ENCODE results near the gene JAZF1. TPM values are rescaled to one million over a fixed set of nuclear protein-coding genes. Genes with fewer than 3 reads are reported as not detected.

The JAZF1 gene
- total RNA-seq, 1 experiment from 2014 or later, result 9.1 TPM

DNA sequence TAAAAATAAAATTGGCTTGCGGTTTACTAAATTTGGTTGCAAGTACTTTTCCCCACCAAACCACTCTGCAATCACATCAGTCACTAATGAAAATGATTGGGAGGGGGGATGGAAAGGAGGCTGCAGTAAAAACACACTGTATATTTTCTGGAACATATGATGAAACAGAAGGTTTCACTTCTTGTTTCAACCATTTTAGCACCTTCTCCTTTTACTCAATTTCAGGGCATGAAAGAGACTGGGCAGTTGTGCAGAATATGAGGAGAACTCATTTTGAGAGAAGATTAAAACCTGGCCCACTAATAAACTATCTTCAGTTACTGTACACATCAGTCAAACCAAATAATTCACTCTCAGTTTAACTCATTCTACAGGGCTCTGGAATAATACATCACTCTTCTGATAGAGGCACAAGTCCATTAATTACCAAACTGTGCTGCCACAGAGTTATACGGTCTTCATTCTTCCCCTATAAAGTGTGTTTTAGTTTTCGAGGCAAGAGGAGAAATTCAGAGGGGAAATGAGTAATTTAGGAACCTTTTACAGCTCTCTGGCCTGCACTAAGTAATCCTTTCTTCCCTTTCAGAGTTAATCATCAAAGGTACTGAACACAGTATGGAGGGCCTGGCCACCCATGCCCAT lies 25.5 kb downstream of the JAZF1 start:
- Histone ChIP-seq H2BK120ac (ENCODE audit: low read depth, low read length, poor library complexity, severe bottlenecking) (no peak overlapping the region), H3K79me2 (ENCODE audit: insufficient read depth, low read length) (no peaks in the 10 kb centered on the region), H4K91ac (ENCODE audit: insufficient read length, low read depth, low read length) (no peak overlapping the region), H3K27me3 (ENCODE audit: insufficient read depth, low read length) (no peaks in the 10 kb centered on the region), H3K9me3 (ENCODE audit: control insufficient read depth, low read depth, low read length) (no peaks in the 10 kb centered on the region), H2BK15ac (ENCODE audit: low read depth, low read length) (no peak overlapping the region), H3K23me2 (ENCODE audit: insufficient read length, low read depth, low read length, poor library complexity, severe bottlenecking) (no peaks in the 10 kb centered on the region), H2BK20ac (ENCODE audit: low read depth, low read length, poor library complexity, severe bottlenecking) (no peak overlapping the region), H3K4ac (ENCODE audit: low read depth, low read length) (no peak overlapping the region), H2AK5ac (ENCODE audit: insufficient read length, low read length) (no peak overlapping the region), H2BK12ac (ENCODE audit: insufficient read length, low read depth, low read length) (no peak overlapping the region), H4K5ac (ENCODE audit: insufficient read length, low read depth, low read length) (no peak overlapping the region), H3K4me1 (ENCODE audit: insufficient read depth, low read length) (no peaks in the 10 kb centered on the region; the same call in 1 of the 2 replicates), H3K14ac (ENCODE audit: insufficient read depth, low read length) (no peak overlapping the region), H3K23ac (ENCODE audit: insufficient read length, low read depth, low read length) (no peak overlapping the region), H4K8ac (replicated peaks; ENCODE audit: insufficient read length, low read depth, low read length) (no peak overlapping the region), H3K27ac (ENCODE audit: insufficient read length, low read depth, low read length) (no peak overlapping the region), H3K18ac (ENCODE audit: insufficient read length, low read depth, low read length) (no peak overlapping the region), H3K9ac (ENCODE audit: extremely low read depth, insufficient read length, low read length) (no peak overlapping the region), H3K79me1 (ENCODE audit: insufficient read depth, low read depth, low read length, poor library complexity, severe bottlenecking) (no peaks in the 10 kb centered on the region), H4K20me1 (ENCODE audit: control insufficient read depth, insufficient read depth, insufficient read length) (no peaks in the 10 kb centered on the region), H2BK5ac (ENCODE audit: insufficient read length, low read length) (no peak overlapping the region), H2AFZ (ENCODE audit: low read length) (no peak overlapping the region), H3K4me2 (ENCODE audit: insufficient read depth, insufficient read length, low read length) (no peak overlapping the region), H3T11ph (ENCODE audit: low read length) (no peak overlapping the region), H3K56ac (ENCODE audit: insufficient read length, low read depth, low read length) (no peak overlapping the region)
- Mint-ChIP-seq H3K9me3 (no peaks in the 10 kb centered on the region; a peak in 1 of 5 replicates), H3K27me3 (ENCODE audit: low read depth) (no peaks in the 10 kb centered on the region), H3K4me1 (peaks cover 6 to 12% of the 10 kb centered on the region in 2 experiments), H3K4me3 (no peak overlapping the region), H3K27ac (no peak overlapping the region), H3K36me3 (ENCODE audit: insufficient read depth in 1 of 3, low read depth in 3 of 3) (no peaks in the 10 kb centered on the region; a peak in 1 of 7 replicates)
- WGBS (ENCODE audit: extremely low coverage, insufficient read length, low lambda C conversion rate), result no CpG with 5 or more reads among the region's 3 CpGs
- DNase-seq, result no peak
- TF ChIP-seq, protein P1, sequence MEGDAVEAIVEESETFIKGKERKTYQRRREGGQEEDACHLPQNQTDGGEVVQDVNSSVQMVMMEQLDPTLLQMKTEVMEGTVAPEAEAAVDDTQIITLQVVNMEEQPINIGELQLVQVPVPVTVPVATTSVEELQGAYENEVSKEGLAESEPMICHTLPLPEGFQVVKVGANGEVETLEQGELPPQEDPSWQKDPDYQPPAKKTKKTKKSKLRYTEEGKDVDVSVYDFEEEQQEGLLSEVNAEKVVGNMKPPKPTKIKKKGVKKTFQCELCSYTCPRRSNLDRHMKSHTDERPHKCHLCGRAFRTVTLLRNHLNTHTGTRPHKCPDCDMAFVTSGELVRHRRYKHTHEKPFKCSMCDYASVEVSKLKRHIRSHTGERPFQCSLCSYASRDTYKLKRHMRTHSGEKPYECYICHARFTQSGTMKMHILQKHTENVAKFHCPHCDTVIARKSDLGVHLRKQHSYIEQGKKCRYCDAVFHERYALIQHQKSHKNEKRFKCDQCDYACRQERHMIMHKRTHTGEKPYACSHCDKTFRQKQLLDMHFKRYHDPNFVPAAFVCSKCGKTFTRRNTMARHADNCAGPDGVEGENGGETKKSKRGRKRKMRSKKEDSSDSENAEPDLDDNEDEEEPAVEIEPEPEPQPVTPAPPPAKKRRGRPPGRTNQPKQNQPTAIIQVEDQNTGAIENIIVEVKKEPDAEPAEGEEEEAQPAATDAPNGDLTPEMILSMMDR (conservative IDR thresholded peaks at IDR 0.05), result no peak
